B cell (primary cell): ENCODE data around the gene SRGAP2C.
"Not testable (repeated sequence)": the region's sequence is repeated elsewhere in the genome, so short reads cannot be mapped to it uniquely, and the experiment has no call there.

Experiments
- CTCF ChIP-seq: fragments of 200-600 bp; IDR thresholded peaks from one replicate; pipeline ENCODE4 v1.8.0; 2022; ENCODE audit warnings: antibody characterized with exemption, mild to moderate bottlenecking
- EZH2 ChIP-seq: IDR thresholded peaks from 2 replicates; pipeline ENCODE4 v1.6.1; 2012; ENCODE audit warnings: borderline replicate concordance, low read depth, mild to moderate bottlenecking, moderate library complexity, low read length; ENCODE audit not compliant: insufficient read depth, poor library complexity, severe bottlenecking

GRCh38 chr1:121163850-121164757 is 20.7 kb upstream of the SRGAP2C start:
- not testable (repeated sequence) for TF ChIP-seq CTCF, EZH2
